ES-I3 (cell line): Measurements from ENCODE around the gene IL9.

Source experiments
- H3K36me3 ChIP-seq: 2 replicates; pipeline ENCODE4 v1.6.1; 2013; ENCODE audit warnings: mild to moderate bottlenecking, low read length, control low read depth, moderate library complexity; ENCODE audit not compliant: insufficient read depth
- H3K4me1 ChIP-seq: 2 replicates; pipeline ENCODE4 v1.6.1; 2013; ENCODE audit warnings: mild to moderate bottlenecking, control low read depth, low read length; ENCODE audit not compliant: insufficient read depth
- H3K9ac ChIP-seq: 2 replicates; pipeline ENCODE4 v1.6.1; 2013; ENCODE audit warnings: low read depth, mild to moderate bottlenecking, low read length, moderate library complexity
- H3K9me3 ChIP-seq: 2 replicates; pipeline ENCODE4 v1.6.1; 2013; ENCODE audit warnings: mild to moderate bottlenecking, low read length, moderate library complexity; ENCODE audit not compliant: control insufficient read depth, insufficient read depth

Gene IL9

DNA sequence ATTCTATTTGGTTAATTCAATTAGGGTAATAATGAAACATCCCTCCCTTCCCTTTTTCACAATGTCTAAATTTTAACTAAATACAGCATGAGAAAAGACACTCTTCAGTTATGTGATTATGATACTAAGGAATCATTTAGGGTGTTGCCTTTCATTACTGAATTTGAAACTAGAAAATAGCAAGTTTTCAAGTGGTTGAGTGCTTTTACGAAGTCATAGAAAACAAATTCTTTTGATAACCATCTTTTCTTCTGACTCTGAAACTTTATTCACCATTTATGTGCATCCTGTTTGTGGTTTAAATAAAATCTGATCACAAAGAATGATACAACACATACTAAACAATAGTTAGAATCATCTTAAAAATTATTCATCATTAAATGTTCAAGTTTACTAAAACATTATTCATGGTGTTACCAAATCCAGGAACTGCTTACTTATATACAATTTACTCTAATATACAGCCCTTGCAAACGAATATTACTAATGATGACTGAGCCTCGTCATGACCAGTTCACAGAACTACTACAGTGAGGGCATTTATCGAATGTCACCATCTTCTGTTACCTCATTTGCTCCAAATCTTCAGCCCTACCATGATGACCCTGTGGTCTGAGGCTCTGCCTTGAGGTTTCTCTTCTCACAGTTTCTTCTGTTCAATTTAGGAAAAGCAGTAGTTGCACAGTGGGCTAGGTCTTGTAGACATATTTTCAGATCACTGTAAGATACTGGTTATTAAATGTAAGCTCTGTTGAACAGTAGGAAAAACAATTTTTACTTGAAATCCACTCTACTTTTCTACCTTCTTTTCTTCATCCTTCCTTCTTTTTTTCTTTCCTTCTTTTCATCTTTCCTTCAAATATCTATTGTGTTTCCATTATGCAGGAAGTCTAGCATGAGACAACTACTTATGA is 18.3 kb upstream of the IL9 start:
- H3K9ac ChIP-seq = no peak overlapping the region
- no peaks in the 10 kb centered on the region for H3K36me3 ChIP-seq
- H3K9me3 ChIP-seq = no peaks in the 10 kb centered on the region

GRCh38 chr5:135905144-135905543 is 9.5 kb upstream of the IL9 start:
- H3K4me1 ChIP-seq = no peaks in the 10 kb centered on the region
- H3K36me3 ChIP-seq = no peaks in the 10 kb centered on the region
- H3K9ac ChIP-seq = no peak overlapping the region
- no peaks in the 10 kb centered on the region for H3K9me3 ChIP-seq

More for the DNA sequence above, 18.3 kb upstream of the IL9 start:
- H3K4me1 ChIP-seq = no peaks in the 10 kb centered on the region

DNA sequence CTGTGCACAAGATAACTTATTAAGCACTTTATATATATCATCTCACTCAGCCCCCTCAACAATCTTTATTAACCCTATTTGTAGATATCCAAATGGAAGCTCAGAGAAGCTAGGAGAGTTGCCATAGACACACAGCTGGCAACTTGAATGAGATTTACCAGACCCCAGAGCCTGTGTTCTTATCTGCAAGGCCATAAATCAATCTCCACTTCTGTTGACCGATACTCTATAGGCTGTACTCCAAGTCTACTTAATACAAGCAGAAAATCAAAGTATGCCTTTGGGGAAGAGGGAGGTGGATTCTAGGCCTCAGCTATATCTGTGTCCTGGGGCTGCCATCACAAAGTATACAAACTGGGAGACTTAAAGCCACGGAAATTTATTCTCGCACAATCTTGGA is 6.0 kb upstream of the IL9 start:
- Histone ChIP-seq H3K4me1 (no peaks in the 10 kb centered on the region), H3K36me3 (no peaks in the 10 kb centered on the region), H3K9me3 (no peaks in the 10 kb centered on the region), H3K9ac (no peak overlapping the region)

DNA sequence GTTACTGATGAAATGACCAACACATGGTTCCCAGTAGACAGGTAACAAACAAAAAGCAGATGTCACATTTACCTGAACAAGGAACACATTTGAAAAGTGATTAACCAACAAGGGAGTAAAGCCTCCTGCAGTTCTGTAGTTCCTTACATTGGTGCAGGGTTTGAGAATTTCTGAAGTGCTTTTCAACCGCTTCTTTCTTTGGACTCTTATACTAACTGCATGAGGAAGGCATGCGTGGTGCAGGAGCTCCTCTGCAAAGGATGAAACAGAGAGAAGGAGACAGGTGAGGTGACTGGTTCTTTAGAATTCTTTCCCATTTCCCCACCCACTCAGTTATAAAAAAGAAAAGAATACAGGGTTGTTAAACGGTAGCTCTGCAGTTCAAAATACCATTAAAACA is 4.6 kb upstream of the IL9 start:
- Histone ChIP-seq H3K9ac (no peak overlapping the region), H3K36me3 (no peaks in the 10 kb centered on the region), H3K9me3 (no peaks in the 10 kb centered on the region), H3K4me1 (no peaks in the 10 kb centered on the region)

DNA sequence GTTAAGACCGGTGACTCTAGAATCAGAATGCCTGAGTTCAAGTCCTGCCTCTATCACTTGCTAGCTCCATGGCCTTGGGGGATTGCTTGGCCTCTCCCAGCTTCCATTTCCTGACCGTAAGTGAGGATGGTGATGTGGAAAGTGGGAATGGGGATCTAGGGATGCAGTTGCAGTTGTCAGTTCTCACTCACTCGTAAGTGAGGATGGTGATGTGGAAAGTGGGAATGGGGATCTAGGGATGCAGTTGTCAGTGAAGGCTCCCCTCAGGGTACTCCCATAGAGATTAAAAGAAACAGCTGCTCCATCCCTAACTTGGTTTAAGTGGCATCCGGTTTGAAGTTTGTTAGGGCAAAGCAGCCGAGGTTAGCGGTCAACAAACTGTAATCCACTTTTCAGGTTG is 3.0 kb upstream of the IL9 start:
- H3K4me1 ChIP-seq = no peaks in the 10 kb centered on the region
- no peaks in the 10 kb centered on the region for H3K36me3 ChIP-seq
- no peak overlapping the region for H3K9ac ChIP-seq
- H3K9me3 ChIP-seq = no peaks in the 10 kb centered on the region

GRCh38 chr5:135894789-135895188 is 852 bp downstream of the IL9 start:
- Histone ChIP-seq H3K36me3 (no peaks in the 10 kb centered on the region), H3K9me3 (no peaks in the 10 kb centered on the region), H3K9ac (no peak overlapping the region), H3K4me1 (no peaks in the 10 kb centered on the region)

DNA sequence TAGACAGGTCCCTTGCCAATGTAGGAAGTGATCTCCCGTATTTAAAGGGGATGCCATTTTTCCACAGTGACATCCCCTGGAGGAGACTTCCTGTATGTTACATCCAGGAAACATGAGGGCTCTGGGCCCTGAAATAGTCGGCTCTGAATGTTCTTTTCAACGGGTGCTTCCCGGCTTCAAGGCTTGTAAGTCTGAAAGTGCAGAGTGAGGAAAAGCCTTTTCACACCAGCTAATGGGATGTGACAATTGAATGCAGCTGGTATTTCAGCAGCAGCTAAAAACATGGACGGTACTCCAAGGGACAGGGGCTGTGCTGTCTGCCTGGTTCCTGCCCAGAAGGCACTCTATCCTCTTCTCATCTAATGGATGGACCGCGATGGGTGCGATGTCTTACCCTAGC is 1.4 kb downstream of the IL9 start:
- no peaks in the 10 kb centered on the region for H3K9me3 ChIP-seq
- no peaks in the 10 kb centered on the region for H3K4me1 ChIP-seq
- H3K36me3 ChIP-seq = no peaks in the 10 kb centered on the region
- no peak overlapping the region for H3K9ac ChIP-seq

GRCh38 chr5:135891791-135892190 is 3.9 kb downstream of the IL9 start:
- no peaks in the 10 kb centered on the region for H3K9me3 ChIP-seq
- H3K36me3 ChIP-seq = no peaks in the 10 kb centered on the region
- no peaks in the 10 kb centered on the region for H3K4me1 ChIP-seq
- no peak overlapping the region for H3K9ac ChIP-seq

DNA sequence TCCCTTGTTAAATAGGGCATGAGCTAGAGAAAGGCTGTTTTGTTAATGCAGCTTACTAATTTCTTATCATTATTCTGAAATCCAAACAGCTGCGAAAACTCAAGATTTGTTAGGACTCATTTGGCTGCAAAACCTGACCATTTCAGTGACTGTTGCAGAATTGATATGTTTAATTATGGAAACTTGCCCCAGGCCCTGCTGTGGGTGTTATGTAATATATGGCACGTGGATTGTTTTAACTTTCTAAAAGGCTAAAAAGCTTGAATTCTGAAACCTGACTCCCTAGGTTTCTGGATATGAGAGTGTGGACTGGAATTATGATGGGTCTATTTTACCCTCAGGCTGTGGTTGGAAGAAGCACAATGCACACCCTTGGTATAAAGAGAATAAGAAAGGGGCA is 4.4 kb downstream of the IL9 start:
- Histone ChIP-seq H3K9me3 (no peaks in the 10 kb centered on the region), H3K4me1 (no peaks in the 10 kb centered on the region), H3K36me3 (no peaks in the 10 kb centered on the region), H3K9ac (no peak overlapping the region)

DNA sequence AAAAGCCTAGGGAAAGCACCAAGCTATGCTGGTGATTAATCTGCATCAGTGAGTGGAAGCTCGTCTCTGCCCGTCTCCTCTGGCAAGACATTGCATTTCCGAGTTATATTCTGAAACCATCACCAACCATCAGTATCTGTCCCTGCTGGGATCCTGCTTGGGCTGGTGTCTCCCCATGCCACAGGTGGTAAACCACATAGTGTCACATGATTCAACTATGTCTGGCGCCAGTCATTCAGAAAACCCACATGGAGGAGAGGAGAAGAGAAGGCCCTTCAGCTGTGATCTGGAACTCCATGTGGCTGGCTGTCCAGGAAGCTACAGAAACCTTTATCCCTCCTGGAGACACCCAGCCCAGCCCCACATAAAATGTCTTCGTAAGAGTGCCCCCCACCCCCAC is 4.8 kb downstream of the IL9 start:
- Histone ChIP-seq H3K4me1 (no peaks in the 10 kb centered on the region), H3K36me3 (no peaks in the 10 kb centered on the region), H3K9ac (no peak overlapping the region), H3K9me3 (no peaks in the 10 kb centered on the region)

DNA sequence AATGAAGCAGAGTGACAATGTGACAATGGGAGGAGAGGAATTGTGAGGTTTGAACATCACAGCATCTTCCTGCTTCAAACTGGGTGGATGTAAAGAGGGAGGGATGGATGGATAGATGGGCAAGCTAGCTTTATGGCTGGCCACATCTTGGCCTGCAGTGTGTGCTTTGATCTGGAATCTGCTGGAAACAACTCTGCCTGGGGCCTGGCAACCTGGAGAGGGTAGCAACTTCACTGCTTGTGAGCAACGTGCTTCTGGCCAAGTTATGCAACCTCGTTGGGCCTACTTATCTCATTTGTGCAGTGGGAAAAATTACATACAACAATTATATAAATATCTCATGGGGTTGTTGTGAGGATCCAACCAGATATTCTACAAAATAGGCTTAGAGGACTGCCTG is 5.3 kb downstream of the IL9 start:
- H3K4me1 ChIP-seq = no peaks in the 10 kb centered on the region
- H3K9ac ChIP-seq = no peak overlapping the region
- no peaks in the 10 kb centered on the region for H3K9me3 ChIP-seq
- no peaks in the 10 kb centered on the region for H3K36me3 ChIP-seq

GRCh38 chr5:135887881-135888614 is 7.6 kb downstream of the IL9 start:
- Histone ChIP-seq H3K36me3 (no peaks in the 10 kb centered on the region), H3K4me1 (no peaks in the 10 kb centered on the region), H3K9ac (no peak overlapping the region), H3K9me3 (no peaks in the 10 kb centered on the region)

DNA sequence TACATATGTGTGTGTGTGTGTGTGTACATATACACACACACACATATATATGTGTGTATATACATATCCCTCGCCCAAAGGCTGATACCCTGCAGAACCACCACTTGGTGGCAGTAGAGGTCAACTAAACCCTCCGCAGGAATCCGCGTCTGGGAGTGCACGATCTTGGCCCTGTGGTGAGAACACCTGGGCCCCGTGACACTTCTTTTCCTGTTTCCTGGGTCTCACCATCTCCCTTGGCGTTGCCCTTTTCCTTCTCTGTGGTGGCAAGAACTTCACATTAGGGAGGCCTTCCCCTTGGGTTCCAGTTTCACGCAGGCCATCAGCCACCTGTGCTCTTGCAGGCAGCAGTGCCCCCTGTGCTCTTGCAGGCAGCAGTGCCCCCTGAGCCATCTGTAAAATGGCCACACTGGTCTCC is 8.2 kb downstream of the IL9 start:
- no peaks in the 10 kb centered on the region for H3K9me3 ChIP-seq
- no peaks in the 10 kb centered on the region for H3K4me1 ChIP-seq
- H3K9ac ChIP-seq = no peak overlapping the region
- H3K36me3 ChIP-seq = no peaks in the 10 kb centered on the region

- no peaks in the 10 kb centered on the region for H3K9me3 ChIP-seq
- peaks cover under 1% of the 10 kb centered on the region; the same call in 1 of the 2 replicates for H3K4me1 ChIP-seq
These were observed 9.5 kb downstream of the IL9 start for GRCh38 chr5:135886136-135886535.

GRCh38 chr5:135885031-135885430 is 10.6 kb downstream of the IL9 start:
- H3K4me1 ChIP-seq = peaks cover 7% of the 10 kb centered on the region
- H3K9ac ChIP-seq = no peak overlapping the region
- no peaks in the 10 kb centered on the region for H3K36me3 ChIP-seq
- no peaks in the 10 kb centered on the region for H3K9me3 ChIP-seq

More at GRCh38 chr5:135886136-135886535, 9.5 kb downstream of the IL9 start:
- Histone ChIP-seq H3K9ac (no peak overlapping the region), H3K36me3 (no peaks in the 10 kb centered on the region)
